ENCODE results near the gene THSD4.

THSD4 gene

GRCh38 chr15:71274448-71274798 is 159.2 kb downstream of the THSD4 start:
- ChIA-PET CTCF (no interaction called here), POLR2A (no interaction called here)
- no peak for TF ChIP-seq CTCF (IDR thresholded peaks at IDR 0.05; ENCODE audit: control extremely low read depth, extremely low read depth, low read depth, missing control alignments)
- no peak for DNase-seq (ENCODE audit: extremely low spot score)

GRCh38 chr15:71275098-71275497 is 159.8 kb downstream of the THSD4 start:
- DNase-seq (ENCODE audit: extremely low spot score) = no peak
- TF ChIP-seq CTCF (IDR thresholded peaks at IDR 0.05; ENCODE audit: control extremely low read depth, extremely low read depth, low read depth, missing control alignments) = no peak
- CTCF ChIA-PET = no interaction called here
- POLR2A ChIA-PET = no interaction called here

GRCh38 chr15:71275566-71276335 is 160.5 kb downstream of the THSD4 start:
- no peak for DNase-seq (ENCODE audit: extremely low spot score)
- POLR2A ChIA-PET = no interaction called here
- CTCF ChIA-PET = no interaction called here
- TF ChIP-seq CTCF (IDR thresholded peaks at IDR 0.05; ENCODE audit: control extremely low read depth, extremely low read depth, low read depth, missing control alignments) = no peak

- DNase-seq (ENCODE audit: extremely low spot score) = no peak
- POLR2A ChIA-PET = no interaction called here
- CTCF ChIA-PET = no interaction called here
- no peak for TF ChIP-seq CTCF (IDR thresholded peaks at IDR 0.05; ENCODE audit: control extremely low read depth, extremely low read depth, low read depth, missing control alignments)
These were observed 161.0 kb downstream of the THSD4 start for GRCh38 chr15:71276336-71276665.

- no peak for DNase-seq (ENCODE audit: extremely low spot score)
- POLR2A ChIA-PET = no interaction called here
- TF ChIP-seq CTCF (IDR thresholded peaks at IDR 0.05; ENCODE audit: control extremely low read depth, extremely low read depth, low read depth, missing control alignments) = no peak
- CTCF ChIA-PET = no interaction called here
These were observed 163.9 kb downstream of the THSD4 start for GRCh38 chr15:71278989-71279756.

GRCh38 chr15:71279757-71280141 is 164.5 kb downstream of the THSD4 start:
- POLR2A ChIA-PET = no interaction called here
- no peak for DNase-seq (ENCODE audit: extremely low spot score)
- CTCF ChIA-PET = no interaction called here
- no peak for TF ChIP-seq CTCF (IDR thresholded peaks at IDR 0.05; ENCODE audit: control extremely low read depth, extremely low read depth, low read depth, missing control alignments)

All from GM10248 (cell line).